Measurements from ENCODE around the gene SRRM4.
A peak's percentile ranks its signal among the peaks of the same experiment; 100 is the strongest.
"Not testable (repeated sequence)": the region's sequence is repeated elsewhere in the genome, so short reads cannot be mapped to it uniquely, and the experiment has no call there.

SRRM4 gene

DNA sequence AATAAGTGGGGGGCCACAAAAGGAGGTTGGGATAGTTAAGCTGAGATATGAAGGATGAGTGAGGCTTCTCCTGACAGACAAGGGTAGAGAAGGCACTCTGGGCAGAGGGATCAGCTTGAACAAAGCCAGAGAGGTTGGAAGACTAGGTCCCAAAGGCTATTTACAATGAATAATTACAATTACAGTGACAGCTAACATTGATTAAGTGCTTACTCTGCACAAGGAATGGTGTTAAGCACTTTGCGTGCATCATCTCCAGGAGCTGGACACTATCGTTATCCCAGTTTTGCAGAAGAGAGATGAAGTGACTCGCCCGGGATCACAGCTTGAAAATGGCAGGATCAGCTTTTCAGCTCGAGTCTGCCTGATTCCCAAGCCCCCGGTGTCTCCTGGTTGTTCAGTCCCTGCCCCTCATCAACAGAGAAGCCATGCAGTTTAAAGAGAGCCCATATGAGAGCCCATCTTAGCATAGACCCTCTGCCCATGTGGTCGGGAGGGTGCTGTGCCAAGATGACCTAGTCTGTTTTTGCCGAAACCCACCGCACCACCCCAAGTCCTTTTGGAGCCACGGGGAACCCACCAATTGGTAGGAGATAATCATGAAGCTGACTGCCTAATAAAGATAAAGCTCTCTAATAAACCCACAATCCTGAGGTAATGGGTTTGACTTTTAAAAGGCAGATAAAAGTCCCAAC lies 107.5 kb downstream of the SRRM4 start:
- no peak for TF ChIP-seq JUND (IDR thresholded peaks at IDR 0.05; ENCODE audit: low read depth)
- no peak for DNase-seq (ENCODE audit: low read depth in 1 of 2, low spot score in 1 of 2)
- in situ Hi-C loops (cut with HindIII; ENCODE audit: low pct_unique_long_range_greater_than_20kb, low sequenced_read_pairs), result no loop called here

DNA sequence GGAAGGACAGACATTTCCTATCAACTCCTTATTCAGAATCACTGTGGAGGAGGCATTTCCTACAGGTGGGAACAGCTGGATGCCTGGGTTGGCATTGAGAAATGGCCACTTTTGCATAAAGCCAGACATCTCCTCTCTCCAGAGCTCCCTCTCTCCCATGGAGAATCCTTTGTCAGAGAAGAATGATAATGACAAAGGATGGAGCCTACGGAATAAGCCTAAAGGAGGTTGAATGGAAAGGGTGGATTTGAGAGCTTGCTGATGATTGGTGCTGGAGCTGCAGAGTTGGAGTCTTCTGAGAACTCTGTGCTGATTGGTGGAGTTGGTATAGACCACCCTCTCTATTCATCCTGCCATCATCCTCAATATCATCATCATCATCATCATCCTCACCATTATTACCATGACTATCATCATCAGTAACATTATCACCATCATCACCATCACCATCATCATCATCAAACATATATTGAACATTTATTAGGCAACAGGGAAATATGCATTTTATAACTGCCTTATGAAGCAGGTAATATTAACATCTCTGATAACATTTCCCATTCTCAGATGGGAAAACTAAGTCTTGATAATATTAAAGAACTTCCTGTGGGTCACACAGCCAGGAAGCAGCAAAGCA lies 108.2 kb downstream of the SRRM4 start:
- DNase-seq (ENCODE audit: low read depth in 1 of 2, low spot score in 1 of 2), result no peak
- no peak for TF ChIP-seq JUND (IDR thresholded peaks at IDR 0.05; ENCODE audit: low read depth)
- in situ Hi-C loops (cut with HindIII; ENCODE audit: low pct_unique_long_range_greater_than_20kb, low sequenced_read_pairs), result no loop called here

DNA sequence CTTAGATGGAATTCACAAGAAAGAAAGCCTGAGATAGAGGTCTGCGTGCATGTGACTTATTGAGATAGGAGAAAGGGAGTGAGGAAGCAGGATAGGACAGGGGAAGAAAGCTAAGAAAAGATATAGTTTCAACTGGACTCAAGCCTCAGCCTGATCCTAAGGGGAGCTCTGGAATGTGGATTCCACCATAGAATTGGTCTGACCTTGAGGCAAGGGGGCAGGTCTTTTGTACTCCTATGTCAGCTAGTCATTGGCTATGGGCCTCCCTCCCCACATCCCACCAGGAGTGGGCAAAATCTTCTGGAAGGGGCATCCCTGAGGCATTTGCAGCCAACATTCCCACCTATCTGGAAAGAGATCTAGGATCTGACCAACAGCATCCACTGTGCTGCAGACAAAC lies 108.9 kb downstream of the SRRM4 start:
- DNase-seq (ENCODE audit: low read depth in 1 of 2, low spot score in 1 of 2), result no peak
- in situ Hi-C loops (cut with HindIII; ENCODE audit: low pct_unique_long_range_greater_than_20kb, low sequenced_read_pairs), result no loop called here
- no peak for TF ChIP-seq JUND (IDR thresholded peaks at IDR 0.05; ENCODE audit: low read depth)

DNA sequence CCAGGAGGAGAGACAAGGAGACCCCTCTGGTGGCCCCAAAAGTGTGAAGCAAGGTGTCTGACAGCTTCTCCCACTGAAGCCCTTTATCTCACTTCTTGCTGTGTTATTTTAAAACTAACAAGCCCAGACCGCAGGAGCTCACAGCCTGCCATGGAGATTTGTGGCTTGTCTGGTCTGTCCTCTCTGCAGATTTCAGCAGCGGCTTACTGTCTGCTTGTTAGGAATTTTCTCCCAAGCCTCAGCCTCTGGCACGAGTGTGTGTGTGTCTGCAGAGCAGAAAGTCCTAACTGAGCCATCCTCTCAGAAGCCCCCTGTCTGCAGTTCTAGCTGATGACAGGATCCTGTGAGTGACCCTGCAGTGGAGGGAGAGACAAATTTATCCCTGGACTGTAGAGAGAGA lies 109.5 kb downstream of the SRRM4 start:
- in situ Hi-C loops (cut with HindIII; ENCODE audit: low pct_unique_long_range_greater_than_20kb, low sequenced_read_pairs), result no loop called here
- no peak for TF ChIP-seq JUND (IDR thresholded peaks at IDR 0.05; ENCODE audit: low read depth)
- no peak for DNase-seq (ENCODE audit: low read depth in 1 of 2, low spot score in 1 of 2)

DNA sequence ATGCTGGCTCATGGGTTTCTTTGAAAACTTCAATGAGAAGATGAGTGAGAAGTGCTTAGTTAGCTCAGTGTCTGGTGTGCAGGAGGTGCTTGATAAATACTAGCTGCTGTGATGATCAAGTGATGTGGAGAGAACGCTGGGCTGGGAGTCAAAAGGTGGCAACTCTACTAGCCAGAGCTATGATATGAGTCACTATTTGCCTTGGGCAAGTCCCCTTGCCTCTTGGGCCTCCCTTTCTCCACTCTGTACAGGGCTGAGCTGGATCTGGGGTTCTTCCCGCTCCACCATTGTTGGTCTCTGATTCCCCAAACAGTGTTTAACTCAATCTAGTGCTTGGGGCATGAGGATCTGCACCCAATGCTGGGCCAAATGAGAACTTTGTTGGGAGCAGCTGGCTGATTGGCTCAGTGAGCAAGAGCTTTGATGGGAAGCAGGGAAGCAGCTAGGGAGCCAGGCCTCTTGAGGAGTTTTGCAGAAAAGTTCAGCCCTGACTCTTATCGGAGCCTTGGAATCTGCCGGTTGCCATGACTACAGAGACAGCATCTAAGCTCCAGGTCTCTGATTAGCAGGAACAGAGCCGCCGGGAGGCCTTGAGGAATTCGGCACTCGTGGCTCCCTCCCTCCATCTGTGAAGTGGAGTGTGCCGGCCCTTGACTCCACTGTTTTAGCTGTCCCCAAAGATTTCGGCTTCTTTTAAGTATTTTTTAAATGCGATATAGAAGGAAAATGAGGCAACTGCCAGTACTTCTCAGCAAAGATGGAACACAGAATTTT lies 115.3 kb downstream of the SRRM4 start:
- in situ Hi-C loops (cut with HindIII; ENCODE audit: low pct_unique_long_range_greater_than_20kb, low sequenced_read_pairs), result no loop called here
- no peak for TF ChIP-seq JUND (IDR thresholded peaks at IDR 0.05; ENCODE audit: low read depth)
- DNase-seq (ENCODE audit: low read depth in 1 of 2, low spot score in 1 of 2), result no peak

DNA sequence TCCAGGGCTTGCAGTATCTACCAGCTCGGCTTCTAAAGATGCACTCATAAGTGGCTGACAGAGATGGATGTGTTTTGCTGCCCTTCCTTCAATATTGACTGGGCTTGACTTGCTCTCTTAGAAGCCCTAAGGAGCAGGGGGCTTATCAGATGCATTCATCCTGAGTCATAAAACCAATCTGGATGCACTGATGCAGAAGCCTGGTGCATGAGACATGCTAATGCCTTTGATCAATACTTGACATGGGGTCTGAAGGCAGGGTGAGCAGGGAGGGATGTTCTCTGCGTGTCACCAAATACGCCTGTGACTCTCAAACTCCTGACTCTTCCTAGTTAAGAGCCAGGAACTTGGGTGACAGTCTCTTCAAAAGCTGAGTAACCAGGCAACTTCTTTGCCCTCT lies 119.6 kb downstream of the SRRM4 start:
- TF ChIP-seq JUND (IDR thresholded peaks at IDR 0.05; ENCODE audit: low read depth), result no peak
- DNase-seq (ENCODE audit: low read depth in 1 of 2, low spot score in 1 of 2), result no peak
- in situ Hi-C loops (cut with HindIII; ENCODE audit: low pct_unique_long_range_greater_than_20kb, low sequenced_read_pairs), result no loop called here

DNA sequence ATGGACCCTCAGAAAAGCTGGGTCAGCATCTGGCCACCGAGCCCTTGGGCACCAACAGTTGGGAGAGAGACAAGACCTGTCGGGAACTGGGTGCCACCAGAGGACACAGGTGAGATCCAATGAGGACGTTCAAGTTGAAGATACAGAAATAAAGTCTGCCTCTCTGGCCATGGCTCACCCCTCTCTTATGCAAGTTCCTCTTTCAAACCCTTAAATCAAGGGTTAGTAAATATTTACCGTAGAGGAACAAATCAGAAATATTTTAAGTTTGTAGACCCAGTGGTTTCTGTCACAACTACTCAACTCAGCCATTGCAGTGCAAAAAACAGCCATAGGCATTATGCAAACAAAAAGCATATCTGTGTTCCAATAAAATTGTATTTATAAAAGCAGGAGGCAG lies 120.9 kb downstream of the SRRM4 start:
- no peak for DNase-seq (ENCODE audit: low read depth in 1 of 2, low spot score in 1 of 2)
- in situ Hi-C loops (cut with HindIII; ENCODE audit: low pct_unique_long_range_greater_than_20kb, low sequenced_read_pairs), result no loop called here
- TF ChIP-seq JUND (IDR thresholded peaks at IDR 0.05; ENCODE audit: low read depth), result no peak

DNA sequence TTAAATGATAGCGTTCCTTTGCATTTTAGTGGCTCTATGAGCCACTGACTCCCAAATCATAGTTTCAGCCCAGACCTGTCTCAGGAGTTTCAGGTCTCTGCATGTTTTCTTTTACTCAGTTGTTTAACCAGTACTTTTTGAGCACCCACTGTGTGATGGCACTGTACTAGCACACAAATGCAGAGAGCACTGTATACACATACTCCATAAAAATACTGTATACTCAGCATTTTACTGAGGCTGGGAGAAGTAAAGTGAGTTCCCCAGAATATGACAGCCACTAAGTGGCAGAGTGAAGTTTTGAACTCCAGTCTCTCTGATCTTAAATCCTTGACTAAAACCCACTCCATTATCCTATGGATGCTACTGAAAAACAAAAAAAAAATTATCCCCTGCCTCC lies 121.4 kb downstream of the SRRM4 start:
- no peak for TF ChIP-seq JUND (IDR thresholded peaks at IDR 0.05; ENCODE audit: low read depth)
- DNase-seq (ENCODE audit: low read depth in 1 of 2, low spot score in 1 of 2), result no peak
- in situ Hi-C loops (cut with HindIII; ENCODE audit: low pct_unique_long_range_greater_than_20kb, low sequenced_read_pairs), result no loop called here

DNA sequence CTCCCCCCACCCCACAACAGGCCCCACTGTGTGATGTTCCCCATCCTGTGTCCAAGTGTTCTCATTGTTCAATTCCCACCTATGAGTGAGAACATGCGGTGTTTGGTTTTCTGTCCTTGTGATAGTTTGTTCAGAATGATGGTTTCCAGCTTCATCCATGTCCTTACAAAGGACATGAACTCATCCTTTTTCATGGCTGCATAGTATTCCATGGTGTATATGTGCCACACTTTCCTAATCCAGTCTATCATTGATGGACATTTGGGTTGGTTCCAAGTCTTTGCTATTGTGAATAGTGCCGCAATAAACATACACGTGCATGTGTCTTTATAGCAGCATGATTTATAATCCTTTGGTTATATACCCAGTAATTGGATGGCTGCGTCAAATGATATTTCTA lies 123.6 kb downstream of the SRRM4 start:
- in situ Hi-C loops (cut with HindIII; ENCODE audit: low pct_unique_long_range_greater_than_20kb, low sequenced_read_pairs); DNase-seq (ENCODE audit: low read depth in 1 of 2, low spot score in 1 of 2): not testable (repeated sequence)

DNA sequence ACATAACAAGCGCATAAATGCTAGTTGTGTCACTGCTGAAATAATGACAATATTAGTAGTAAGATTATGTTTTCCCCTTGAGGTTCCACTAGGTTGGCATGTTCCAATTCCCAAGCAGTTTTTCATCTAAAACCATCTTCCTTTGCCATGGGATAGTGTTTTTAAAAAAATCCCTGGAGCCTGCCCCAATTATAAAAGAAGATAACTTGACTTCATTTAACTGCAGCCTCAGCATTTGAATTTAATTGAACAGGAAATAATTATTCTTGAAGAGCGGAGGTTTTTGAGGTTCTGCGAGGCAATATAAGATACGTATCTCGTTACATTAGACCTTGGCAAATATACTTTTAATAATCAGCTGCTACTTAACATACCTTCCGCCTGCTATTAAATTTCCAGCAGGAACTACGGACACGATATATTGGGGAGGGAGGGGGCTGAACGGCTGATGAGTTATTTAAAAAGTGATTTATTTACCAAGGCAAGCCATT lies 132.2 kb downstream of the SRRM4 start:
- in situ Hi-C loops (cut with HindIII; ENCODE audit: low pct_unique_long_range_greater_than_20kb, low sequenced_read_pairs), result no loop called here
- DNase-seq (ENCODE audit: low read depth in 1 of 2, low spot score in 1 of 2), result no peak
- TF ChIP-seq JUND (IDR thresholded peaks at IDR 0.05; ENCODE audit: low read depth), result no peak

DNA sequence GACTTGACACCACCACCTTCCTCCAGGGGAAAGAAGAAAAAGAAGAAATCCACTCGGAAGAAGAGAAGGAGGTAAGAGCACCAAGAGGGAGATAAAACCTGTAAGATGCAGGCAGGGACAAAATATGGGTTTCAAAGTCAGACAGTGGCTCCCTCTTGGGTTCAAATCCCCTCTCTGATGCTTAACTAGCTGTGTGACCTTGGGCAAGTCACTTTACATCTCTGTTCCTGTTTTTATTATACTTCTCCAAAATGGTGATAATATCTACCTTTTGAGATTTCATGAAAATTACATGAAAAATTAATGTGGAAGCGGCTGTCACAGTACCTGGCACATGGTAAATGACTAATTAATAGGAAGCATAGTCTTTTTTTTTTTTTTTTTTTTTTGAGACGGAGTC lies 133.0 kb downstream of the SRRM4 start:
- TF ChIP-seq JUND (IDR thresholded peaks at IDR 0.05; ENCODE audit: low read depth), result no peak
- in situ Hi-C loops (cut with HindIII; ENCODE audit: low pct_unique_long_range_greater_than_20kb, low sequenced_read_pairs), result no loop called here
- no peak for DNase-seq (ENCODE audit: low read depth in 1 of 2, low spot score in 1 of 2)

DNA sequence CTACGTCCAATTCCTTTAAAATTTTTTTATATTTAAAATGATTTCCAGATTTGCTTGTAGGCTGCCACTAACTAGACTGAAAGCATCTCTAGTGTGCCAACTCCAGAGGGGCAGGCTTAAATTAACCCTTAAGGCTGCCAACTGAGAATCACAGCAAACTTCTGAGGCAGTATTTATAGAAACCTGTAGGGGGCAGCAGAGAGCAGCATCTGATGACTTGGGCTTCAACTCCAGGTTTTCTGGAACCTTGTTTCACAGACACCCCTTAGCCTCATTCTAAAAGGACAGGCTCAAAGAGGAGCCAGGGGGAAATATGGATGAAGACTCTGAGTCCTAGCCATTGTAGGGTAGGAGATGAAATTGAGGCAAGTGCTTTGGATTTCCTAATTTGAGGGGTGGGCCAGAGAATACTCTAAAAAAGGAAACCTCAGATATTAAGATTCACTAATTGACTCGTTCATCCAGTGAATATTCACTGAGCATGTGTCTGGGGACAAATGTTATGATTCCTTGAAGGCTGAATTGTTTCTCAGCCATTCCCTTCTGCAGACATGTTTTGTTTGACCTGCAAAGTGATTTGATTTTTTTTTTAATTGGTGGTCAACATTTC lies 134.1 kb downstream of the SRRM4 start:
- in situ Hi-C loops (cut with HindIII; ENCODE audit: low pct_unique_long_range_greater_than_20kb, low sequenced_read_pairs), result no loop called here

DNA sequence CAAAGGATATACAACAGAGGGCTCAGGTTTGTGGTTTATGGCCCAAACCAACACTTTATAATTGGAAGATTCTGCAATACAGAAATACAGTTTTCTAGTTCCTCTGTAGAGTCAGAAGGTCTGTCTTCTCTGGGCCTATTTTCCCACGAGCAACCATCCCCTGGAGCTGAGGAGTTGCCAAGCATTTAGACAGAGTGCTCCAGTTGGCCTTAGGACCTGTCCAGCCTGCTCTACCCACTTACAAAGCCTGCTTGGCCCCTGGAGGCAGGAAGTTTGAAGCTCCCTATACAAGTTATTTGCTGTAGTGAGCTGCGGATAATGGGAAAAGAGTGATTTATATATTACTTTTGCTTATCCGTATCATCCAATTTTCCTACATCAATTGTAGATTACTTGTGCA lies 136.6 kb downstream of the SRRM4 start:
- DNase-seq (ENCODE audit: low read depth in 1 of 2, low spot score in 1 of 2), result peak; percentile 31 to 78
- in situ Hi-C loops (cut with HindIII; ENCODE audit: low pct_unique_long_range_greater_than_20kb, low sequenced_read_pairs), result no loop called here
- TF ChIP-seq JUND (IDR thresholded peaks at IDR 0.05; ENCODE audit: low read depth), result no peak

More for the DNA sequence above, 134.1 kb downstream of the SRRM4 start:
- no peak for TF ChIP-seq JUND (IDR thresholded peaks at IDR 0.05; ENCODE audit: low read depth)
- DNase-seq (ENCODE audit: low read depth in 1 of 2, low spot score in 1 of 2), result peak; percentile 67 to 76

All from T47D (cell line).